Activated CD8-positive, alpha-beta memory T cell treated with anti-CD3 and anti-CD28 coated beads for 24 hours (primary cell): ENCODE data around the gene ERF.

Experiments
- DNase-seq: peaks from one replicate; pipeline ENCODE4 v3.0.0-alpha.2; 2020

Gene ERF

DNA sequence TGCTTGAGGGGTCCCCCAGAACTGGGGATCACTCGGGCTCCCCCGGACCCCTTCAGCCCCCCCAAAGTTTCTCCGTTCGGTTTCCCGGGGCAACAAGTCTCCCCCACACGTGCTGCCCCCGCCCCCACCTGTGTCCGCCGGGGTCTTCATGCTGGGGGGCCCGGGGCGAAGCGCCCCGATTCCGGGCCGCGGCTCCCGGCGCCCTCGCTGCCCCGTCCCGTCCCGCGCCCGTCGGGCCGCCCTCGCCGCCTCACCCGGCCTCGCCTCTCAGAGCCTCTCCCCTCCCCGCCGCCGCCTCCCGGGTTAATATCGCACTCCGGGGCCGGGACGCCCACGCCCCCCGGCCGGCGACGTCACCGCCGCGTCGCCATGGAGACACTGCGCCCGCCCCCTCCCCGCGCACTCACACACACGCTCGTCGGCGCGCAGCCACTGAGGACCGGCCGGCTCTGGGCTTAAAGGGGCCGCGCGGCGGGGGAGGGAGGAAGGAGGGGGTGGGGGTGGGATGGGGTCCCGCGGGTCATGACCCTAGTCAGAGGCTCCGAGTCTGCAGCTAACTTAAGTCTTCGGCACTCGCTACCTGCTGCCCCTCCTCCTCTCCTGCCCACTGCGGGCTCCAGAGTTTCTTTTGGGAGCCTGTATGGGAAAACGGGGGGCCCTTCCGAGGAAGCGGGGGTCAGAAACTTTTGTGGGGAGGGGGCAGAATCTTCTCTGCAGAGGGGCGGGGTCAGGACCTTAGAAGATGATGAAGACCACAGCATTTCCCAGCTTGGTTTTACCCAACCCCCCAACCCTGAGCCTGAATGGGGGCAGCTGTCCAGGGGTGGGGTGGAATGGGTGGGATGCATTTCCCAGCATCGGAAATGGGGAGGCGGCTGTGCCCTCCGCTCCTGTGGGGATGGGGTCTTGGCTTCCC lies at the start of gene ERF:
TSS of gene ERF (minus strand) at position 279 of the 916 bp plus-strand sequence. CDS start at position 150, 129 bp downstream.
- peak; percentile 97 for DNase-seq

DNA sequence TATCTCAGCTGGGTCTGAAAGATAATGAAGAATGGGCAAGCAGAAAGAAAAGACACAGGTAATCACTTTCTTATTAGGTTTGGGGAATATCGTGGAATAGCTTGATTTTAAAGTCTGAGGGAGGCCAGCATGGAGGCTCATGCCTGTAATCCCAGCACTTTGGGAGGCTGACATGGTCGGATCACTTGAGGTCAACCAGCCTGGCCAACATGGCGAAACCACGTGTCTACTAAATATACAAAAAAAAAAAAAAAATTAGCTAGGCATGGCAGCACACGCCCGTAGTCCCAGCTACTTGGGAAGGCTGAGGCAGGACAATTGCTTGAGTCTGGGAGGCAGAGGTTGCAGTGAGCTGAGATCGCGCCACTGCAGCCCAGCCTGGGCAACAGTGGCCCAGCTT lies 48.9 kb upstream of the ERF start:
- no peak for DNase-seq

DNA sequence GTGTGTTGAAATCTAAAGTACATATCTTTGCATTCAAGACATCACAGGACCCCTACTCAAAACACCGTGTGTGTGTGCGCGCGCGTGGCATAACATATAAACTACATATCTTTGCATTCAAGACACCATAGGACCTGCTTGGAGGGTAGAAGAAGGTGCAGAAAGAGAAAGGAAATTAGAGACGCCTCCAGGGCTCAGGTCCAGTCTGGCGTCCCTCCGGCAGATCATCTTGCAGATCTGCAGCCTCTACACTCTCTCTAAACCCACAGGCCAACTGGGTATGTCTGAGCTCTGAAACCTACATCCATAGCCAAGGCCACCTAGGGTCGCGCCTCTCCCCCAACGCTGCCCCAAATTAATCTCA lies 48.2 kb upstream of the ERF start:
- DNase-seq = no peak

DNA sequence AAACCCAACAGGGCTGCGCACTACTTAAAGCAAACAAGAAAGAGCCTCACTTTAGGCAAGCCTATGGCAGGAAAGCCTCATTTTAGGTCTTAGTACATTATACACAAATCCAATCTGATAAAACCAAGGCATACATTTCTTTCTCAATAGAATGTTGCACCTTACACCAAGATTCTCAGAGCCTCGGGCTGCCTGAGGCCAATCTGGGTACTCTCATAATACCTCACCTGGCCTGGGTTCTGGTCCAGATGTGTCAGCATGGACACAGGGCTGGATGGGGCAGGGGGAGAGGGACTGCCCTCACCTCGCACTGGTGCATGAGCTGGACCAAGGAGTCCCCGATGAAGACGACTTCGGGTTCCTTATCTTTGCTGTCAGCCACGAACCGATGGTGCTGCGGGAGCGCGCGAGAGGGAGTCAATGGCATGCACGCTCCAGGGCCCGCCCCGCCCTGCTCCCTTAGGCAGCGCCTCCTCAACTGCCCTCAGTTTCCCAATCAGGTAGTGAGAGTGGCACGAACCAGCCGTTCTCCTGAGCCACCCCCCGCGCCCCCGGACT lies 46.8 kb upstream of the ERF start, which contains the start of gene PRR19:
TSS of gene PRR19 (plus strand) at position 487 of the 558 bp plus-strand sequence. CDS start 7,453 bp downstream, outside the sequence.
- no peak for DNase-seq

DNA sequence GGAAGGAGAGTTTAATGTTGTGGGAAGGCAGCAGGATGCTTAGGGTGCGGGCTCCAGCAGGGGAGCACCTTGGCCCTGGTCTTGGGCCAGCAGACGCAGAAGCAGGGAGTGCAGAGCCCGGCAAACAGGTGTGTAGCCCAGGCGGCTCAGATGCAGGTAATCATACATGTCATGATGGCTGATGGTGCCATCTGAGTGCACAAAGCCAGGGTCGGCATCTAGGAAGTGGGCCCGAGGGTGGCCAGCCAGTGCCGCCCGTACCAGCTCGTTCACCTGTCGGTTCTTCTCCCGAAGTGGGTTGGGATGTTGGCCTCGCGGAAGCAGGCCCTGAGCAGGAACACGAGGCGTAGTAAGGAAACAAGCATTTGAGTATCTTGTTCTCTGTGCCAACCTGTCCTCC lies 42.1 kb upstream of the ERF start:
- no peak for DNase-seq

DNA sequence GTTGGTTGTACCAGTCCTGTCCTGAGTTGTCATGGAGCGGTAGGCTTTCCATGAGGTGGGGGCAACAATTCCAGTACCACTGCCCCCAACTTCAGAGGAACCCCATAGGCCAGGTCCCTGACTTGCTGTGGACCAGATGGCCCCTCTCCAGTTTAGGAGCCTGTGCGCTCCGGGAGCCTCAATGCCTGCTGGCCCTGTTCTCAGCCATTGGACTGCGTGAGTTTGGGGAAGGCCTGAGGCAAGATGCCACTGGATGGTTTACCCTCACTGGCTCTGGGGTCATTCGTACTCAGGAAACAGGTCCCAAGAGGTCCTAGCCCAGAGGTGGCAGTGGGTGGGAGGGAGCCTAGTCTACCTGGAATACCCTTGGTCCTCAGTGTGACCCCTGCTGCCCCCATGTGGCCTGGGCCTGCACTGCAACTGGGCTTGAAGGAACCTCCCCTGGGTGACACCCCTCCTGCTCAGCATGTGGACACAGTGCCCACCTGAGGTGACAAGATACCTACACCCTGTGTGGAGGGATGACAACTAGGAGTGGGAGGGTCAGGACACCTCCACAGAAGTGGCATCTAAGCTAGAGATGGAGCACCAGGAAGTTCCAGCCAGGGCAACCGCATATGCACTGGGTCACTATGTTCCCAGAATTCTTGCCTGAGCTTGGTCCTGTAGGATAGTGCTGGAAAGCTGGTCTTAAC lies 41.0 kb upstream of the ERF start:
- peak; percentile 99 for DNase-seq

DNA sequence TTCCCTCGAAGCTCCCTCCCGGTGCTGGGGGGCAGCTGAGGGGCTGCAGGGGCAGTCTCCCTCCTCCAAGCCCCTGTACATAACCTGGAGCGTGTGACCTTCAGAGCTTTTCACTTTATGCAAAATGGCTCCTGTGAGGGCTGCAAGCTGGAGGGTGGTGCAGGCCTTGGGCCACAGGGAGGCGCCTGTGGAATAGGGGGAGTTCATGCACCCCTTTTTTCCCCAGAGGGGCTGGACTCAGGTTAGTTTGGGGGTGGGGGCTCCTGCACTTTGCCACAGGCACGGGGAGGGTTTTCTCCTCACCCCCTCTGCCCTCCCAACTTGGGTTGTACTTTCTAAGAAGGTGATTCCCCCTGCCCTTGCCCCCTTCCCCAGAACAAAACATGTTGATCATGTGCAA lies 40.4 kb upstream of the ERF start:
- DNase-seq = no peak

DNA sequence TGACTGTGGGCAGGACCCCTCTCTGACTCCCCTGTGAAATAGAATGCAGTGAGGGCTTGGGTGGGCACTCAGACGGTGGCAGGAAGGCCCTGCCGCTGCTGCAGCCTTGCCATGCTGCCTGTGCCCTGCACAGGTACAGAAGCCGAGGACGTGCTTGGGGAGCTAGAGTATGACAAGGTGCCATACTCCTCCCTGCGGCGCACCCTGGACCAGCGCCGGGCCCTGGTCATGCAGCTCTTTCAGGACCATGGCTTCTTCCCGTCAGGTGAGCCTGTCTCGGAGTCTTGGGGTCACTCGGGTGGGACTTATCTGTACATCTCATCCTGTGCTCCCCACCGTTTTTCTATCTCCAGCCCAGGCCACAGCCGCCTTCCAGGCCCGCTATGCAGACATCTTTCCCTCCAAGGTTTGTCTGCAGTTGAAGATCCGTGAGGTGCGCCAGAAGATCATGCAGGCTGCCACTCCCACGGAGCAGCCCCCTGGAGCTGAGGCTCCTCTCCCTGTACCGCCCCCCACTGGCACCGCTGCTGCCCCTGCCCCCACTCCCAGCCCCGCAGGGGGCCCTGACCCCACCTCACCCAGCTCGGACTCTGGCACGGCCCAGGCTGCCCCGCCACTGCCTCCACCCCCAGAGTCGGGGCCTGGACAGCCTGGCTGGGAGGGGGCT lies 39.7 kb upstream of the ERF start:
- no peak for DNase-seq

DNA sequence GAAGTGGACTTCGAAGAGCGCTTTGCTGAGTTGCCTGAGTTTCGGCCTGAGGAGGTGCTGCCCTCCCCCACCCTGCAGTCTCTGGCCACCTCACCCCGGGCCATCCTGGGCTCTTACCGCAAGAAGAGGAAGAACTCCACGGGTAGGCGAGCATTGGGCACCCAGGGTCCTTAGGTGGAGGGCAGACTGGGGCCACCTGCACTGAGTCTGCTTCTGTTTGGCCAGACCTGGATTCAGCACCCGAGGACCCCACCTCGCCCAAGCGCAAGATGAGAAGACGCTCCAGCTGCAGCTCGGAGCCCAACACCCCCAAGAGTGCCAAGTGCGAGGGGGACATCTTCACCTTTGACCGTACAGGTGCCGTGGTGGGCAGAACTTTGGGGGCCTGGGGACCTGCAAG lies 39.0 kb upstream of the ERF start:
- no peak for DNase-seq

DNA sequence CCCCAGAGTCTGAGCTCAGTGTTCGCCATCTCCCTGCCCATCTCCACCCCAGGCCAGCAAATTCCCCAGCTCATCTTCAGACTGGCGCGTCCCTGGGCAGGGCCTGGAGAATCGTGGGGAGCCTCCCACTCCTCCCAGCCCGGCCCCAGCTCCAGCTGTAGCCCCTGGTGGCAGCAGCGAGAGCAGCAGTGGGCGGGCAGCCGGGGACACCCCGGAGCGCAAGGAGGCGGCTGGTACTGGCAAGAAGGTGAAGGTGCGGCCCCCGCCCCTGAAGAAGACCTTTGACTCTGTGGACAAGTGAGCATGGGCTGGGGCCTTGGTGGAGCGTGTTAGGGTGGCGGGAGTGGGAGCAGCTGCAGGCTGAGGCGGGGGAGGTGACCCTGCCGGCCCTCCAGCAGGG lies 38.6 kb upstream of the ERF start:
- no peak for DNase-seq

DNA sequence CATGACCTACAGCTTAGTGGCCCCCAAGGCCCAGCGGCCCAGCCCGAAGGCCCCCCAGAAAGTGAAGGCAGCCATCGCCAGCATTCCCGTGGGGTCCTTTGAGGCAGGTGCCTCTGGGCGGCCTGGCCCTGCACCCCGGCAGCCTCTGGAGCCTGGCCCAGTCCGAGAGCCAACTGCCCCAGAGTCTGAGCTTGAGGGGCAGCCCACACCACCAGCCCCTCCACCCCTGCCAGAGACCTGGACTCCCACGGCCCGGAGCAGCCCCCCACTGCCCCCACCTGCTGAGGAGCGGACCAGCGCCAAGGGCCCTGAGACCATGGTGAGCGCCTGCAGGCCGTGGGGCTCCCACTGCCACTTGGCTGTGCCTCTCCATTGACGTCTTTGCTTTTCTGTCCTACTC lies 38.0 kb upstream of the ERF start:
- no peak for DNase-seq

DNA sequence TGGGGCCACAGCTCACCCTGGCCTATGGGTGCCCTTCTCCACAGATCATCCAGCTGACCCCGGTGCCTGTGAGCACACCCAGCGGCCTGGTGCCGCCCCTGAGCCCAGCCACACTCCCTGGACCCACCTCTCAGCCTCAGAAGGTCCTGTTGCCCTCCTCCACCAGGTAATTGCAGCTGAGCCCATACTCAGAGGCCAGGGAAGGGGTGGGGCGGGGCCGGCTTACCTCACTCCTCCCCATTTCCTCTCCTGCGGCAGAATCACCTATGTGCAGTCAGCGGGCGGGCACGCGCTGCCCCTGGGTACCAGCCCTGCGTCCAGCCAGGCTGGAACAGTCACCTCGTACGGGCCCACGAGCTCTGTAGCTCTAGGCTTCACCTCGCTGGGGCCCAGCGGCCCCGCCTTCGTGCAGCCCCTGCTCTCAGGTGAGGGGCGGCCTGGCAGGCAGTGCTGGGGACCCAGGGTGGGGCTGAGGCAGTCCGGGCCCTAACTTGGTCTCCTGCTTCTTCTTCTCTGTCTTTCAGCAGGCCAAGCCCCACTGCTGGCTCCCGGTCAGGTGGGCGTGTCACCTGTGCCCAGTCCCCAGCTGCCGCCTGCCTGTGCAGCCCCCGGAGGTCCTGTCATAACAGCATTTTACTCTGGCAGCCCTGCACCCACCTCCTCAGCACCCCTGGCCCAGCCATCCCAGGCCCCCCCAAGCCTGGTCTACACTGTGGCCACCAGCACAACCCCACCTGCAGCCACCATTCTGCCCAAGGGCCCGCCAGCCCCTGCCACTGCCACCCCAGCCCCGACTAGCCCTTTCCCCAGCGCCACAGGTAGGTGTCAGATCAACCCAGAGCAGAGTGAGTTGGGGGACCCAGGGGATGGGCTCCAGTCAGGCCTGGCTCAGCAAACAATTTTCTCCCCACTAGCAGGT lies 37.4 kb upstream of the ERF start:
- DNase-seq = no peak

DNA sequence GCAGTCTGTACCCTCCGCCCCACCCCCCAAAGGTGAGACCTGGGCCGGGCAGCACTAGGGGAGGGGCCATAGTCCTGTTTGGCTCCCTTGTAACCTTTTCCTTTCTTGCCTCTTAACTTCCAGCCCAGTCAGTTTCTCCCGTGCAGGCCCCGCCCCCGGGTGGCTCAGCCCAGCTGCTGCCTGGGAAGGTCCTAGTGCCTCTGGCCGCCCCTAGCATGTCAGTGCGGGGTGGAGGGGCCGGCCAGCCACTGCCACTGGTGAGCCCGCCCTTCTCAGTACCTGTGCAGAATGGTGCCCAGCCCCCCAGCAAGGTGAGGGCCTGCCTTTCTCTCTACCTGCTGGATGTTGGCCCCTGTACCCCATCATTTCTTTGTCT lies 36.5 kb upstream of the ERF start:
- DNase-seq = no peak

DNA sequence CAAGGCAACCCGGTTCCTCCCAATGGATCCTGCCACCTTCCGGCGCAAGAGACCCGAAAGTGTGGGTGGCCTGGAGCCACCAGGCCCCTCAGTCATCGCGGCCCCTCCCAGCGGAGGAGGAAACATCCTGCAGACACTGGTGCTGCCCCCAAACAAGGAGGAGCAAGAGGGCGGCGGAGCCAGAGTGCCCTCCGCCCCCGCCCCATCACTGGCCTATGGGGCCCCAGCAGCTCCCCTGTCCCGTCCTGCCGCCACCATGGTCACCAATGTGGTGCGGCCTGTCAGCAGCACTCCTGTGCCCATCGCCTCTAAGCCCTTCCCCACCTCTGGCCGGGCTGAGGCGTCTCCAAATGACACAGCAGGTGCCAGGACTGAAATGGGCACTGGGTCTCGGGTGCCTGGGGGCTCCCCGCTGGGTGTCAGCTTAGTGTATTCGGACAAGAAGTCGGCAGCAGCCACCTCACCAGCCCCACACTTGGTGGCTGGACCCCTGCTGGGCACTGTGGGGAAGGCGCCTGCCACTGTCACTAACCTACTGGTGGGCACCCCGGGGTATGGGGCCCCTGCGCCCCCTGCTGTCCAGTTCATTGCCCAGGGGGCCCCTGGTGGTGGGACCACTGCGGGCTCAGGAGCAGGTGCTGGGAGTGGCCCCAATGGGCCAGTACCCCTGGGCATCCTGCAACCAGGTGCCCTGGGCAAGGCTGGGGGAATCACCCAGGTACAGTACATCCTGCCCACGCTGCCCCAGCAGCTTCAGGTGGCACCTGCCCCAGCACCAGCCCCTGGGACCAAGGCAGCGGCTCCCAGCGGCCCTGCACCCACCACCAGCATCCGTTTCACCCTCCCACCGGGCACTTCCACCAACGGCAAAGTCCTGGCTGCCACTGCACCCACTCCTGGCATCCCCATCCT lies 35.9 kb upstream of the ERF start:
- DNase-seq = peak; percentile 80

DNA sequence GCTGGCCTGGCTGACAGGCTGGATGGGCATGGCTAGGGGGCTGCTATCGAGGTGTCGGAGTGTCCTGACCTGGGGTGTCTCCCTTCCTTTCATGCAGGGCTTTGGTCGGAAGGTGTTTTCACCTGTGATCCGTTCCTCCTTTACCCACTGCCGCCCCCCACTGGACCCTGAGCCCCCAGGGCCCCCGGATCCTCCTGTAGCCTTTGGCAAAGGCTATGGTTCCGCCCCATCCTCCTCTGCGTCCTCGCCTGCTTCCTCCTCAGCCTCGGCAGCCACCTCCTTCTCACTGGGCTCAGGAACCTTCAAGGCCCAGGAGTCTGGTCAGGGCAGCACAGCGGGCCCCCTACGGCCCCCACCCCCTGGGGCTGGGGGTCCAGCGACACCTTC lies 35.2 kb upstream of the ERF start:
- DNase-seq = no peak

DNA sequence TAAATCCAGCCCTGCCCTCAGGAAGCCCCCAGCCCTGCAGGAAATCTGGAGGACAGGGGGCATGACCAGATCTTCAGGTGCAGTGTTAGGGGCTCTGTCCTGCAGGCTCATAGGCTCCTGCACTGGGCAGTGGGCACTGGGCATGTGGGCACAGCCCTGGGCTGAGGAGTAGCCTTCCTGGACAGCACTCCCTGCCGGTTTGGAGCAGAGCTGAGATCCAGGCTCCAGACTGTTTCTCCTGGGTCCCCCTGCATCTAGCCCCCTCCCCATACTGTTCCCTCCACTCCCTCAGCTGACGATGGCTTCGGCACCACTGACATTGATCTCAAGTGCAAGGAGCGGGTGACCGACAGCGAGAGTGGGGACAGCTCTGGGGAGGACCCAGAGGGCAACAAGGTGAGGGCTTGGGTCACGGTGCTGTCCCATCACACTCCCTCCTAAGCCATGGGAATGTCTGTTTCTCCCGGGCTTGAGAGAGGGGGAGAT lies 34.7 kb upstream of the ERF start:
- no peak for DNase-seq

DNA sequence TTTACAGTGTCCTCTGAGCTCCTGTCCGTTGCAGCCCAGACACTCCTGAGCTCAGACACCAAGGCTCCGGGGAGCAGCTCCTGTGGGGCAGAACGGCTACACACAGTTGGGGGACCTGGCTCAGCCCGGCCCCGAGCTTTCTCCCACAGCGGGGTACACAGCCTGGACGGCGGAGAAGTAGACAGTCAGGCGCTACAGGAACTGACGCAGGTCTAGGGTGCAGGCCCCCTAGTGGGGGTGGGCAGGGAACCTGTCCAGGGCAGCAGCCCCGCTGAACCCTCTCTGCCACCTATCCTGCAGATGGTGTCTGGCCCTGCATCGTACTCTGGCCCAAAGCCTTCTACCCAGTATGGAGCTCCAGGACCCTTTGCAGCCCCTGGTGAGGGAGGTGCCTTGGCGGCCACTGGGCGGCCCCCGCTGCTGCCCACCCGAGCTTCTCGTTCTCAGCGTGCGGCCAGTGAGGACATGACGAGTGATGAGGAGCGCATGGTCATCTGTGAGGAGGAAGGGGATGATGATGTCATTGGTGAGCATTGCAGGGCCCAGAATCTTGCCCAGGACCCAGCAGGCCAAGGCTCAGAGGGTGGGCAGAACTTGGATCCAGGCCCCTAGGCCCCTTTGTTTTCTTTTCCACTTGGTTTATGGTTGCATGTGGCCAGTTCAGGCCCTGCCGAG lies 34.1 kb upstream of the ERF start:
- no peak for DNase-seq

DNA sequence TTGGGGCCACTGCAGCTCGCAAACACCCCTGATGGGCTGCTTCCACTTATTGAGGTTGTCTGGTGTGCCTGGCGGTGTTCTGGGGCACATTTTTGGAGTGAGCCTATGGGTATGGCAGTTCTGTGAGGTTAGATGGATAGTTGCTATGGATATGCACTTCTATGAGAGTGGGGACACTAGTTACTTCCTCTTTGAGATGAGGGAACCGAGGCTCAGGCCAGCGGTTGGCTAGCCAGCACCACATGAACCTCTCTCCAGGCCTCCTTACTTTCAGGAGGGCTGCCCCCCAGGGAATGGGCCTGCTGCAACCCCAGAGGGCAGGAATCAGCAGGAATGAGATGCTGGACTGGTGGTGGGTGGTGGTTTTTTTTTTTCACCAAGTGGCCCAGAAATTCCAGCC lies 33.5 kb upstream of the ERF start:
- no peak for DNase-seq

DNA sequence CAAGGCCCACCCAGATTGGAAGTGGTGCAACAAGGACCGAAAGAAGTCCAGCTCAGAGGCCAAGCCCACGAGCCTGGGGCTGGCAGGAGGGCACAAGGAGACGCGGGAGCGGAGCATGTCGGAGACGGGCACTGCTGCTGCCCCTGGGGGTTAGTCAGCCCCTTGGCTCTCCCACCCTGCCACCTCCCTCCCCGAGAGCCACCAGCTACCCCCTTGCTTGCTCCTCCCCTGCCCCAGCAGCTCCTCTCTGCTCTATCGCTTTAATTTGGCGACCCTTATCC lies 32.8 kb upstream of the ERF start:
- DNase-seq = no peak

DNA sequence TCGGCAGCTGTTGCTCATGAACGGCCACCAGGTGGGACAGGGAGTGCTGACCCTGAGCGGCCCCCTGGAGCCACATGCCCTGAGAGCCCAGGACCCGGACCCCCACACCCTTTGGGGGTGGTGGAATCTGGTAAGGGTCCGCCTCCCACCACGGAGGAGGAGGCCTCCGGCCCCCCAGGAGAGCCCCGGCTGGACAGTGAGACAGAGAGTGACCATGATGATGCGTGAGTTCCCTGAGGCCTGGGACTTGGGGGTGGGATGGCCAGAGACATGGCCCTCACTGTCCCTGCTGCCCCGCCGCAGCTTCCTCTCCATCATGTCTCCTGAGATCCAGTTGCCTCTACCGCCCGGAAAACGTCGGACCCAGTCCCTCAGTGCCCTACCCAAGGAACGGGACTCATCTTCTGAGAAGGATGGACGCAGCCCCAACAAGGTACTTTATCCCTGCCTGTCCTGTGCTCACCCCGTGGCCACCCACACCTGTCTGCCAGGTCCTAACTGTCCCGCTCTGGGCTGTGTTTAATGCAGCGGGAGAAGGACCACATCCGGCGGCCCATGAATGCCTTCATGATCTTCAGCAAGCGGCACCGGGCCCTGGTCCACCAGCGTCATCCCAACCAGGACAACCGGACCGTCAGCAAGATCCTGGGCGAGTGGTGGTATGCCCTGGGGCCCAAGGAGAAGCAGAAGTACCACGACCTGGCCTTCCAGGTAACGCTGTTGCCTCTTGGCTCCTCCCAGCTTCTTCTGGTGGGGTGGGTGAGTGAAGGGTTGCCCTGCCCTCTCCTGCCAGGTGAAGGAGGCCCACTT lies 32.3 kb upstream of the ERF start:
- DNase-seq = no peak
